Neural crest cell (in vitro differentiated cells): ENCODE measurements around the gene SMG6. TPM values are rescaled to one million over a fixed set of nuclear protein-coding genes. Genes with fewer than 3 reads are reported as not detected.

ENCODE experiments used
- DNase-seq: peaks from one replicate; pipeline ENCODE4 v3.0.0; 2021; ENCODE audit warnings: low read depth, mixed read lengths, low spot score
- H3K27ac Mint-ChIP-seq: one replicate; pipeline ENCODE4 v1.8.0; 2021; ENCODE audit warnings: mild to moderate bottlenecking, mixed read lengths; ENCODE audit not compliant: unreplicated experiment
- H3K27me3 Mint-ChIP-seq: 2 replicates; pipeline ENCODE4 v1.8.0; 2021; ENCODE audit warnings: low read depth, mild to moderate bottlenecking, mixed read lengths
- H3K36me3 Mint-ChIP-seq: 2 replicates; pipeline ENCODE4 v1.8.0; 2021; ENCODE audit warnings: low read depth, mild to moderate bottlenecking, mixed read lengths
- H3K4me1 Mint-ChIP-seq: 2 replicates; pipeline ENCODE4 v1.8.0; 2021; ENCODE audit warnings: mixed read lengths
- H3K4me3 Mint-ChIP-seq: one replicate; pipeline ENCODE4 v1.8.0; 2021; ENCODE audit warnings: mild to moderate bottlenecking, mixed read lengths
- H3K9me3 Mint-ChIP-seq: 2 replicates; pipeline ENCODE4 v1.8.0; 2021; ENCODE audit warnings: mixed read lengths
- CTCF ChIP-seq: fragments of 200-600 bp; sonication (generic); conservative IDR thresholded peaks from 2 replicates; pipeline ENCODE4 v1.5.0; 2021; ENCODE audit warnings: antibody characterized with exemption, mild to moderate bottlenecking
- total RNA-seq: library from RNA; stranded (reverse); gene quantifications from 2 replicates; pipeline ENCODE4 v1.2.1, GENCODE V29; 2021

Gene SMG6
- total RNA-seq, 1 donor from 2014 or later, result 57.2 TPM

GRCh38 chr17:2212400-2212981 lies 91.1 kb downstream of the SMG6 start:
- no peaks in the 10 kb centered on the region for H3K9me3 Mint-ChIP-seq
- peaks cover 26% of the 10 kb centered on the region for H3K4me1 Mint-ChIP-seq
- no peak for TF ChIP-seq CTCF
- no peak overlapping the region for H3K4me3 Mint-ChIP-seq
- no peaks in the 10 kb centered on the region for H3K27me3 Mint-ChIP-seq
- no peak for DNase-seq
- no peak overlapping the region for H3K27ac Mint-ChIP-seq
- H3K36me3 Mint-ChIP-seq, result no peaks in the 10 kb centered on the region

- Mint-ChIP-seq H3K4me3 (no peak overlapping the region), H3K4me1 (peaks cover 26% of the 10 kb centered on the region), H3K36me3 (no peaks in the 10 kb centered on the region), H3K27me3 (no peaks in the 10 kb centered on the region), H3K9me3 (no peaks in the 10 kb centered on the region), H3K27ac (no peak overlapping the region)
- no peak for DNase-seq
- TF ChIP-seq CTCF, result no peak
Observed at GRCh38 chr17:2211661-2212399, 91.8 kb downstream of the SMG6 start.

DNA sequence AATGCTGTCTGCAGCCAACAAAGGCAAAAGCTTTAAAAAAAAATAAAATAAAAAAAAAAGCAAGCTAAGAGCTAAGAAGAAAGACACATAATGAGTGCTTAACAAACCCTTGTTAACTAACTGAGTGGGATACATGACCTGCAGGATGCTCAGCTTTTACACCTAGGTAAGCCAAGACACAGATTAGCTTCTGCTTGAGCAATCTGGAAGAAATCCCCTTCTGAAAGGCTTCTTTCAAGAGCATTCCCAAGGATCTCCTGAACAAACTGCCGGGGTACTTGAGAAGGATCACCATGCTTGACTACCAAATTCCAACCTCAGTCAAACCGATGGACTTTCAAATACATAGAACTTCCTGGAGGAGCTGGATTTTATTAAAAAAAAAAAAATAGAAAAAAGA lies 92.9 kb downstream of the SMG6 start:
- H3K9me3 Mint-ChIP-seq, result no peaks in the 10 kb centered on the region
- DNase-seq, result no peak
- H3K27ac Mint-ChIP-seq, result no peak overlapping the region
- H3K4me3 Mint-ChIP-seq, result no peak overlapping the region
- TF ChIP-seq CTCF, result no peak
- no peaks in the 10 kb centered on the region for H3K27me3 Mint-ChIP-seq
- peaks cover 21% of the 10 kb centered on the region for H3K4me1 Mint-ChIP-seq
- H3K36me3 Mint-ChIP-seq, result no peaks in the 10 kb centered on the region

GRCh38 chr17:2207815-2208515 lies 95.6 kb downstream of the SMG6 start:
- Mint-ChIP-seq H3K4me3 (no peak overlapping the region), H3K9me3 (no peaks in the 10 kb centered on the region), H3K4me1 (no peaks in the 10 kb centered on the region), H3K27ac (no peak overlapping the region), H3K27me3 (no peaks in the 10 kb centered on the region), H3K36me3 (no peaks in the 10 kb centered on the region)
- no peak for DNase-seq
- no peak for TF ChIP-seq CTCF

DNA sequence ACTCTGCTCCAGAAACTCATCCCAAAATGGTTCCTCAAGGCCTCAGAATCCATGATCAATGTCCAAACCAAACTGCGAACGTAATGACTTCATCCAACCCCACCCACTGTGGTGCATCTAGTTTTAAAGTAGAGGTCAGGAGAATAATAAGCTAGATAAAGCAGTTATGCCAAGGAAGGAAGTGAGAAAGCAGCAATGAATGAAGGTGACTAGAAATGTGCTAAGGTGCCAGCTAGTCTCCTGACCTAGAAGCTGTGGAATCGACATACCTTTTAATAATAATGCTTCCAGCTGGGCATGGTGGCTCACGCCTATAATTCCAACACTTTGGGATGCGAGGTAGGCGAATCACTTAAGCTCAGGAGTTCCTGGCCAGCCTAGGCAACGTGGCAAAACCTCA lies 99.2 kb downstream of the SMG6 start:
- Mint-ChIP-seq H3K36me3 (no peaks in the 10 kb centered on the region), H3K4me3 (no peak overlapping the region)

More for the DNA sequence above, 99.2 kb downstream of the SMG6 start:
- H3K4me1 Mint-ChIP-seq, result no peaks in the 10 kb centered on the region
- DNase-seq, result no peak
- no peaks in the 10 kb centered on the region for H3K9me3 Mint-ChIP-seq
- no peak overlapping the region for H3K27ac Mint-ChIP-seq
- TF ChIP-seq CTCF, result no peak
- no peaks in the 10 kb centered on the region for H3K27me3 Mint-ChIP-seq
